Stimulated activated CD8-positive, alpha-beta memory T cell treated with anti-CD3 and anti-CD28 coated beads, Interleukin-4, amount 100 ng/mL, for 48 hours (primary cell): ENCODE data around the gene KRTAP12-2.
"Not testable (repeated sequence)": the region's sequence is repeated elsewhere in the genome, so short reads cannot be mapped to it uniquely, and the experiment has no call there.

Experiments used
- DNase-seq: peaks from one replicate; pipeline ENCODE4 v3.0.0-alpha.2; 2020

Gene KRTAP12-2

DNA sequence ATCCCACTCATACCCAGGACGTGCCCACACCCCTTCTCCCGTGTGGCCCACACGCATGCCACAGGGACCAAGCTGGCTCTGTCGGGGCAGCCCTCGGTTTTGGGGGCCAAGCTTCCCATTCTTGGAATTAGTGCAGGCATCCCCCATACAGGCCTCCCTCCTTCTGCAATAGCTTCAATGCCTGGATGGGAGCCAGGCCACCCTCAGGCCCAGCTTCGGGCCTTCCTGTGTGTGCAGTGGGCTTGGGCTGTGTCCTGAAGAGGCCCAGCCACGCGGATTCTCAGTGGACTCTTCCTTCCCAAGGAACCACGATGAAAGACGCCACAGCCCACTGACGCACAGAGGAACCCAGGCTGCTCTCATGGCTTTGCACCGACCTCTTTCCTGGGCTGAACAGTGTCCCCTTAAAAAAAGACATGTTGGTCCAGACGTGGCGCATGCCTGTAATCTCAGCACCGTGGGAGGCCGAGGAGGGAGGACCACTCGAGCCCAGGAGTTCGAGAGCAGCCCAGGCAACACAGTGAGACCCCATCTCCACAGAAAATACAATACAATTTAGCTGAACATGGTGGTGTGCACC is 17.1 kb downstream of the KRTAP12-2 start:
- DNase-seq = no peak

DNA sequence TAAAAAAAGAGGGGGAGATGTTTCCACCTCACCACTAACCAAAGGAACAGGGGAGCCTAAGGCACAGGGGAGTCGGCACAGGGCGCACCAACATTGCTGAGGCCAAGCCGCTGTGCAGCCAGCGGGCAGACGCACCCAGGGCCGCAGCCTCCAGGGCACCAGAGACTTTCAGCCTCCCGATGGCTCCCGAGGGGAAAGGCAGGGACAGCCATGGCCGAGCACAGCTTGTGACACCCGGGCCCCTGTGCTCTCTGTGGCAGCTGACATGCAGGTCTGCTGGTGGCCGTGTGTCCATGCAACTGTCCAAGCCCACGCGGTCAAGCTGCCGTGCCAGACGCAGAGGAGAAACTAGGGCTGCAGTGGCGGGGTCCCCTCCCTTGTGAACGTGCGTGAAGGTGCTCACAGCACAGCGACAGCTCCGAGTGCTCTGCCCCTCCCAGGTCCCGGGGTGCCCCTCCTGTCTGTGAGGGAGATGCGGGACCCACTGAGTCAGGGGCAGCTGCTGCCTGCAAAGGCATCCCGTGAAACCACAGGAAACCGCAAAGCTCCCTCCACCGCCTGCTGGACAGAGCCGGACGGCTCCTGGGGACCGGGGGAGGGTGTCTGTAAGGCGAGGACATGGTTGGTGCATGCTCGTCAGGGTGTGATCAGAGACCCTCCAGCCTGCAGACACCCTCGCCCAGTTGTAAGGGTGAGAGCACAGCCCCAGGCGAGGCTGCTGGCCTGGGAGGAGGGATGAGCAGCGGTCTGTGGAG is 18.0 kb downstream of the KRTAP12-2 start:
- no peak for DNase-seq

- DNase-seq = no peak
These were observed 19.5 kb downstream of the KRTAP12-2 start for GRCh38 chr21:44647222-44647552.

GRCh38 chr21:44646366-44647221 is 20.1 kb downstream of the KRTAP12-2 start, which contains the start of gene KRTAP10-11:
KRTAP10-11 (plus strand) TSS chr21:44646414; CDS start chr21:44646459, 45 bp downstream.
- DNase-seq = not testable (repeated sequence)

DNA sequence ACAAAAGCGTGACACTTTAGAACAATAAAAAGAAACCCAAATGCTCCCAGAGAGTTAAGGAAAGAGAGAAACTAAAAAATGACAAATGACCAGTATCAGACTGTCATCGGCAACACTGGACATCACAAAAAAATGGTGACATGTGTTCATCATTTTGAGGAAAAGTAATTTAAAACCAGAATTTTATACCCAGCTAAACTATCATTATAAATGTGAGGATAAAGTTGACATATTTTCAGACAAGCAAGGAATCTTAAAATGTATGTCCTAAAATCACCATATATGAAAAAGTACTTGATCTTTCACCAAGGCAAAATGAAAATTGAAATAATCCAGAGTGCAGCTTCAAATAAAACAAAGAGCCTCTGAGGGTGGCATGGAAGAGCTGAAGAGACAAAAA is 21.8 kb downstream of the KRTAP12-2 start:
- no peak for DNase-seq

DNA sequence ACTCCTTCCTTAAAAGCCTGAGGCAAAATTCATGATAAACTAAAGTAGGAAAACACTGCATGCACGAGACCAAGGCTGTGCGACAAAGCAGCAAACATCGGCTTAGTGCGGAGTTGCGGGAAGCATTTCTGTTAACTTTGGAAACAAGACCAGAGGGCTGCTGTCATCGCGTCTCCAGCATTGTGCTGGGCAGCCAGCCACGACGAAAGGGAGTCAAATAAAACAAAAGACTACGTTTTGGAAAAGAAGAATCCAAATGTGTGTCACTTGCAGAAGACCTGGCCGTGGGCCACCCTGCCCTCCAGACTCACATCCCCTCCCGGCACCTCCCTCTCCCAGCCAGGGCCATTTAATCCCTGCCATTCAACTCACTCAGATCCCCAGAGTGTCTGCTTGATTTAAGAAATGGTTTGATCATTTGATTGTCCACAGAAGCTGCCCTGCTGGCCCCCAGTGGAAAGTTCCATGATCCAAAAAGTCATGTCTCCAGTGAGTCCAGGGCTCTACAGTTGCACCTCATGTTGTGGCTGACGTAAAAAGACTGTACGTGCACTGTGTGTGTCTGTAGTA is 22.9 kb downstream of the KRTAP12-2 start:
- DNase-seq = no peak

GRCh38 chr21:44640761-44641160 is 26.0 kb downstream of the KRTAP12-2 start:
- DNase-seq = no peak

DNA sequence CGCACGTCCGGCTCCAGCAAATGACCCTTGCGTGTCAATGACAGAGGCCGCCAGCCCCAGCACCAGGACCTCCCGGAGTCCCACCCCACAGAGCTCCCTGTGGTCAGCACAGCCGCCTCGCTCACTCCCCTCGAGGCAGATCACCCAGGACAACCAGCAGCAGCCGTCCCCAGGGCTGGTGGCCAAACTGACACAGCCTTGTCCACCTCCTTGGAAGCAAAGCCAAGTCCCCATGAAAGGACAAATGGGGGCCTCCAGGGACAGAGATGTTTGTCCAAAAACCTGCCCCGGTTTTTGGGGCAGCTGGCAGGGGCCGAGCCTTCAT is 27.4 kb downstream of the KRTAP12-2 start:
- no peak for DNase-seq

DNA sequence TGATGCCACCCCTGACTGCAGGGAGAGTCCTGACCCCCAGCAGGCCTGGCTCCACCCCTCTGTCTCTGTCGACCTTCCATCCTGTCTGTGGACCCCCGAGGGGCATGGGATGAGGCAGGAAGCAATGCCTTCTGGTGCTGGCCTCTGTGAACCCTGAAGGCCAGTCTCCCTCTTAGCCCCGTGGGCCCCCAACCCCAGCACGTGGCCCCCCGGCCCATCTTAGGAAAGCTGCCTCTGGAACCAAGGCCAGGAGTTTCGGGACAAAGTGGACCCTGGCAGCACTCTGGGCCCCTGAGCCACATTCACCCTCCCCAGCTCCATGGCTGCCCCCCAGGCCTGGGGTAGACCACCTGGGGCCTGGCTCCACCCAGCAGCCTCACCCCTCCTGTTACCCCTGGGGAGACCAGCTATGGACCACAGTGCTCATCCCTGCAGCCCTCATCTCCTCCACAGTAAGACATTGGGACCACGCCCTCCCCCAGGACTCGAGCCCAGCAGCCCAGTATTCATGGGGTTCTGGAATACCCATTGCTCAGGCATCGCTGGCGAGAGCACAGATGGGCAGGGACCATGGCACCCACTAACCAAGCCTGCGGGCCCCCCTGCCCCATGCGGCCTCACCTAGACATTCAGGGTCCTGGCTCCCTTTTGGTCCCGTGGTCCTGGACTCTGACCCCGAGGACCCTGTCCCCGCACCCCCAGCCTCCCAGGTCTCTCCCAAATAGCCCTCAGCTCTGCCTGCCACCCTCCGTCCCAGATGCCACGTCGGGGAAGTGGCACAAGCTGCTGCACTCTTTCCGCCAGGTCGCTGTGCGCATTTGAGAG is 28.0 kb downstream of the KRTAP12-2 start:
- not testable (repeated sequence) for DNase-seq

- DNase-seq = not testable (repeated sequence)
These were observed 28.8 kb downstream of the KRTAP12-2 start for GRCh38 chr21:44637851-44638348.

GRCh38 chr21:44637018-44637850 is 29.5 kb downstream of the KRTAP12-2 start, which contains the start of gene KRTAP10-10:
KRTAP10-10 (plus strand) TSS chr21:44637356; CDS start chr21:44637418, 62 bp downstream.
- DNase-seq = no peak

GRCh38 chr21:44636209-44637017 is 30.3 kb downstream of the KRTAP12-2 start:
- DNase-seq = no peak

DNA sequence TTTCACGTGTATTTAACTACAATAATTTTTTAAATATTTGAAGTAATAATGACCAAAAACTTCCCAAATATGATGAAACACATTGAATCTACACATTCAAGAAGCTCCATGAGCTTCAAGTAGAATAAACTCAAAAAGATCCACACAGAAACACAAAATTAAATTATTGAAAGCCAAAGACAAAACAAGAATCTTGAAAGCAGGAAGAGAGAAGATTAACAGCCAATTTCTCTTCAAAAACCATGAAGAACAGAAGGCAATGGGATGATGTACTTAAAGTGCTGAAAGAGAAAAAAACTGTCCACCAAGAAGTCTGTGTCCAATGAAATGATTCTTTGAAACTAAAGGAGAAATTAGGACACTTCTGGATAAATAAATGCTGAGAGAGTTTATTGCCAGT is 34.7 kb downstream of the KRTAP12-2 start:
- DNase-seq = no peak

GRCh38 chr21:44630440-44630839 is 36.3 kb downstream of the KRTAP12-2 start:
- no peak for DNase-seq

GRCh38 chr21:44628707-44629391 is 37.9 kb downstream of the KRTAP12-2 start:
- no peak for DNase-seq

DNA sequence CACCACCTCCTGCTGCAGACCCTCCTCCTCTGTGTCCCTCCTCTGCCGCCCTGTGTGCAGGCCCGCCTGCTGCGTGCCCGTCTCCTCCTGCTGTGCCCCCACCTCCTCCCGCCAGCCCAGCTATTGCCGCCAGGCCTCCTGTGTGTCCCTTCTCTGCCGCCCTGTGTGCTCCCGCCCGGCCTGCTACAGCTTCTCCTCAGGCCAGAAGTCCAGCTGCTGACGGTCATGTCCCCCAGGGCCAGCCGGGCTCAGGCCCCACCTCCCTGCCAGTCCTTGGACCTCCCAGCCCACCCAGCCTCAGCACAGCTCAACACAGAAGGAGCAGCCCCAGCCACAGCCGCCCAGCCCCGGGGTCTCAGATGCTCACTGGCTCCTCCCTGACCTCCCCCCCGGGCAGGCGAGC is 38.9 kb downstream of the KRTAP12-2 start:
- not testable (repeated sequence) for DNase-seq

DNA sequence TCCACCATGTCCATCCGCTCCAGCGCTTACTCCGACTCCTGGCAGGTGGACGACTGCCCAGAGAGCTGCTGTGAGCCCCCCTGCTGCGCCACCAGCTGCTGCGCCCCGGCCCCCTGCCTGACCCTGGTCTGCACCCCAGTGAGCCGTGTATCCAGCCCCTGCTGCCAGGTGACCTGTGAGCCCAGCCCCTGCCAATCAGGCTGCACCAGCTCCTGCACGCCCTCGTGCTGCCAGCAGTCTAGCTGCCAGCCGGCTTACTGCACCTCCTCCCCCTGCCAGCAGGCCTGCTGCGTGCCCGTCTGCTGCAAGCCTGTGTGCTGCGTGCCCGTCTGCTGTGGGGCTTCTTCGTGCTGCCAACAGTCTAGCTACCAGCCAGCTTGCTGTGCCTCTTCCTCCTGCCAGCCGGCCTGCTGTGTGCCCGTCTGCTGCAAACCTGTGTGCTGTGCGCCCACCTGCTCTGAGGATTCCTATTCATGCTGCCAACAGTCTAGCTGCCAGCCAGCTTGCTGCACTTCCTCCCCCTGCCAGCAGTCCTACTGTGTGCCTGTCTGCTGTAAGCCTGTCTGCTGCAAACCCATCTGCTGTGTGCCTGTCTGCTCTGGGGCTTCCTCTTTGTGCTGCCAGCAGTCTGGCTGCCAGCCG is 39.4 kb downstream of the KRTAP12-2 start:
- not testable (repeated sequence) for DNase-seq

DNA sequence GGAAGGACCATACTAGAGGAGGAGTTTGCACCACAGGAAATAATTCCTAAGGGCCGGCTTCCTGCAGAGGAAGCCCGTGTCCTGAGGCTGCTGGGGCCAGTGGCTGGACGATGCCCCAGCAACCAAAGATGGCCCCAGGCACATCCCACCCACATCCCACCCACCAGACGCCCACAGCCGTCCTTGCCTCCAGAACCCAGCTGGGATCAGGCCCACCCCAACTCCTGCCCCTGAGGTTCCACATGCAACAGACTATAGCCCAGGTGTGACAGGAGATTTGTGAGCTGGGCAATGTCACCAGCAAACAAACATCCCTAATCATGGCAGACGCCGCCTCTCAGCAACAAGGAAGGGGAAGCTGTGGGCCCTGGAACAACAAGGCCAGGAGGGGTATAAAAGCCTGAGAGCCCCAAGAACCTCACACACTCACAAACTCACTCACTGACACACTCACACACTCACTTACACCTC is 40.0 kb downstream of the KRTAP12-2 start, which contains the start of gene KRTAP10-9:
TSS of gene KRTAP10-9 (plus strand) at position 421 of the 471 bp plus-strand sequence. CDS start 79 bp downstream, outside the sequence.
- DNase-seq = no peak

GRCh38 chr21:44626262-44626661 is 40.5 kb downstream of the KRTAP12-2 start:
- no peak for DNase-seq
